HG02588 (cell line): ENCODE data around the gene GATAD2B.
"Not testable (repeated sequence)": the region's sequence is repeated elsewhere in the genome, so short reads cannot be mapped to it uniquely, and the experiment has no call there.

ENCODE experiments used
- ATAC-seq: cut with Tn5 transposase; IDR thresholded peaks from one replicate; pipeline ENCODE4 v1.9.1; 2021; ENCODE audit warnings: mild to moderate bottlenecking, moderate library complexity; ENCODE audit not compliant: unreplicated experiment

The GATAD2B gene

DNA sequence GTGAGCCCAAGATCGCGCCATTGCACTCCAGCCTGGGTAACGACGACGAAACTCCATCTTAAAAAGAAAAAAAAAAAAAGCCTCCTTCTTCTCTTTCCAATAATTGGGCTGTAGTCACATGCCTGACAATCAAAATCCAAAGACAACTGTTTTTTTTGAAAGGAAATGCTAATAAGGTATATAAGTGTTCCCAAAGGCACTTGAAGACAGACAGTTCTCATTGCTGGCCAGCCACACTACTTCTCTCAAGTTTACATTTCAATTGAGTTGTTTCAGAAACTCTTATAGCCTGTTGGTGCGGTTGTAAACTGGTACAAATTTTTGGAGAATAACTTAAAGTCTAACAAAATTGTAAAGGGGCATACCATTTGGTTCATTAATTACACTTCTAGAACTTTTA is 23.3 kb downstream of the GATAD2B start:
- ATAC-seq: no peak

DNA sequence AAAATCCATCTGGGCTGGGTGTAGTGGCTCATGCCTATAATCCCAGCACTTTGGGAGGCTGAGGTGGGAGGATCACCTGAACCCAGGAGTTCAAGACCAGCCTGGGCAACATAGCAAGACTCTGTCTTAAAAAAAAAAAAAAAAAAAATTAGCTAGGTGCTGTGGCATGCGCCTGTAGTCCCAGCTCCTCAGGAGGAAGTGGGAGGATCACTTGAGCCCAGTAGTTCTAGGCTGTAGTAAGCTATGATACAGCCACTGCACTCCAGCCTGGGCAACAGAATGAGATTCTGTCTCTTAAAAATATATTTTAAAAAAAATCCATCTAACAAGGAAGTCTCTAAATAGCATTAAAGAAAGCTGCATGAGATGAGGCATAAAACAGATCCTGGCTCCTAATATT is 26.9 kb downstream of the GATAD2B start:
- ATAC-seq: not testable (repeated sequence)

GRCh38 chr1:153891042-153891441 is 31.7 kb downstream of the GATAD2B start:
- ATAC-seq: not testable (repeated sequence)

DNA sequence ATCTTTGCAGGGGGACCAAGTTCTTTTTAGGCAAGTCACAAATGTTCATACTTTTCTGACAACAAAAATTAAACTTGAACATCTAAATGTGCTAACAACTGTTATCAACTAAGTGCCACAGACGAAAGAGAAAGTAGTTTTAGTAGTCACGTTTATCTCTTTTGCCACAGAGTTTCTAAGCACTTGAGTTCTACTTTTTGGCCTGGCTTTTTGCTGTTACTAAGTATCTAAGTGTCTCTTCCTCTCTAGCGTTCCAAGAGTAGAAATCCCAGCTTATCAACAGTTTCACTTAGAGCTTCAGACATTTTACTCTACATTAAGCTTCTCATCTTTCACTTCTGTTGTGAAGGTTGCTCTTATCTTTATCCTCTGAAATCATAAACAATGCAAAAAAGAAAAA is 34.2 kb downstream of the GATAD2B start:
- ATAC-seq: no peak

DNA sequence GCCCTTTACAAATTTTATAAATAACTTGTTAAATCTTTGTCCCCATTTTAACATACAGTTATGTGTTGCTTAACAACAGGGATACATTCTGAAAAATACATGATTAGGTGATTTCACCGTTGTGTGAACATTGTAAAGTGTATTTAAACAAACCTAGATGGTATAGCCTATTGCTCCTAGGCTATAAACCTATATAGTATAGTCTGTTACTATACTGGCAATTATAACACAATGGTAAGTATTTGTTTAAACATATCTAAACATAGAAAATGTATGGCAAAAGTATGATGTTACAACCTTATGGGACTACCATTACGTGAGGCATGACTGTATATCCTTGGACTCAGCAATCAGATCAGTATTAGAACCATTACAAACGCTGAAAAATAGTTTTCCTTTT is 36.6 kb downstream of the GATAD2B start:
- ATAC-seq: no peak

- ATAC-seq: no peak
Observed at GRCh38 chr1:153883223-153883622, 39.5 kb downstream of the GATAD2B start.

- no peak for ATAC-seq
Observed at GRCh38 chr1:153882296-153882912, 40.4 kb downstream of the GATAD2B start.

- no peak for ATAC-seq
Observed at GRCh38 chr1:153881751-153882150, 41.0 kb downstream of the GATAD2B start.

- no peak for ATAC-seq
Observed at GRCh38 chr1:153880962-153881361, 41.8 kb downstream of the GATAD2B start.

GRCh38 chr1:153880024-153880423 is 42.7 kb downstream of the GATAD2B start:
- ATAC-seq: no peak

GRCh38 chr1:153877112-153877511 is 45.7 kb downstream of the GATAD2B start:
- no peak for ATAC-seq

GRCh38 chr1:153872934-153873333 is 49.8 kb downstream of the GATAD2B start:
- no peak for ATAC-seq

- ATAC-seq: no peak
Observed at GRCh38 chr1:153872331-153872730, 50.4 kb downstream of the GATAD2B start.

DNA sequence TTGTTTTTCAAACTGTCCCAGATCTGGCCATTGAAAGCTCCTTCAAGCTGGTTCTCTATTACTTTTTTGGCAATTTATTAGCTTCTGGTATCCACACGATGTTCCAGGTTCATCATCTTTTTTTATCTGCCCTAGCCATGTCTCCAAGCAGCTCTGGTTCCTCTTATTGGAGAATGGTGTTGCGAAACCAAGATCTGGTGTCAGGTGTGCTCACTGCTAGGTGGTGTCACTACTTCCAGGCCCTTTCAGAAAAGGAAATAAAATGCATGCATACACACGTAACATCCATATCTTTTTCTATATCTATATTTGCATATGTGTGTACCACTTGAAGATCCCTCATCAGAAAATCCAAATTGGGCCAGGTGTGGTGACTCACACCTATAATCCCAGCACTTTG is 53.3 kb downstream of the GATAD2B start:
- no peak for ATAC-seq

DNA sequence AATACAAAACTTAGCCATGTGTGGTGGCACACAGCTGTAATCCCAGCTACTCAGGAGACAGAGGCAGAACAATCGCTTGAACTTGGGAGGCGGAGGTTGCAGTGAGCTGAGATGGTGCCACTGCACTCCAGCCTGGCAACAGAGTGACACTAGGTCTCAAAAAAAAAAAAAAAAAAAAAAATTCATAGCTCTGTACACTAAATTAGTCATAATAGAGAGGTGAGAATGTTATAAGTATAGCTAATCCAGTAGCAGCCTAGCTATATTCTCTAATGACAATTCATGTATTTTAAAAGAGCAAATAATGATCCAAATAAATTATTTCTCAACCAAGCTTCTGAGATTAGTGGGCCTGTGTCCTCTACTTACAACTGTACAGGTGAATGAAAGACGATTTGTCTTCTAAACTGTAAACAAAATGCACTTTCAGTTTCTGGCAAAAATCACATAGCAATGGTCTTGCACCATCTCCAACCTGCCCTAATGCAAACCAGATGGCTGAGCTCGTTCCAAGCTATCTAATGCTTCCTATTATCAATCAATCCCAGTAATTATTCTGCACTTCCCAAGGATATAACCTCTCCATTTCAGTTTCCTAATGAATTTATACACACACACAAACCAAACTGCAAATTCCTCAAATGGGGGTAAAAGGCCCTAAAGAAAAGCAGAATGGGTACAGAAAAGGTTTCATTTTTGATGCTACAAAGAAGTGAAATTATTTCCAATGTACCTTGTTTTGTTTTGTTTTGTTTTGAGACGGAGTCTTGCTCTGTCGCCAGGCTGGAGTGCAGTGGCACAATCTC is 56.5 kb downstream of the GATAD2B start:
- no peak for ATAC-seq

GRCh38 chr1:153860285-153860684 is 62.5 kb downstream of the GATAD2B start:
- no peak for ATAC-seq

- no peak for ATAC-seq
Observed at GRCh38 chr1:153857505-153857904, 65.3 kb downstream of the GATAD2B start.

DNA sequence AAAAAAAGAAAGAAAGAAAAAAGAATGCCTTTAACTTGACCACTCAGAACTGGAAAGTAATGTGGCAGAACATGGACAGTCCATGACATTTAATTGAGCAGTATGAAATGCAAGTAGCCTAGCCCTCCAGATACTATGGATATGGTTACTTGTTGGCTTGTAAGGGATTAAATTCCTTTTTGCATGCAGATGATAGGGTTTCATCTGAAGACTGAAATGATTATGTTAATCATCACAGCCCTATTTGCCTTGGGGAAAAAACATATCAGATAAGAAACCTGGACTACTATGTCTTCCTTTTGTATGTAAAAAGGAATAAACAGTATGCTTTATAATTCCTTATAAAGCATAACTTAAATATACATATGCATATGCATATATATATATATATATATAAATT is 66.0 kb downstream of the GATAD2B start:
- ATAC-seq: no peak

GRCh38 chr1:153852170-153852569 is 70.6 kb downstream of the GATAD2B start:
- ATAC-seq: no peak

DNA sequence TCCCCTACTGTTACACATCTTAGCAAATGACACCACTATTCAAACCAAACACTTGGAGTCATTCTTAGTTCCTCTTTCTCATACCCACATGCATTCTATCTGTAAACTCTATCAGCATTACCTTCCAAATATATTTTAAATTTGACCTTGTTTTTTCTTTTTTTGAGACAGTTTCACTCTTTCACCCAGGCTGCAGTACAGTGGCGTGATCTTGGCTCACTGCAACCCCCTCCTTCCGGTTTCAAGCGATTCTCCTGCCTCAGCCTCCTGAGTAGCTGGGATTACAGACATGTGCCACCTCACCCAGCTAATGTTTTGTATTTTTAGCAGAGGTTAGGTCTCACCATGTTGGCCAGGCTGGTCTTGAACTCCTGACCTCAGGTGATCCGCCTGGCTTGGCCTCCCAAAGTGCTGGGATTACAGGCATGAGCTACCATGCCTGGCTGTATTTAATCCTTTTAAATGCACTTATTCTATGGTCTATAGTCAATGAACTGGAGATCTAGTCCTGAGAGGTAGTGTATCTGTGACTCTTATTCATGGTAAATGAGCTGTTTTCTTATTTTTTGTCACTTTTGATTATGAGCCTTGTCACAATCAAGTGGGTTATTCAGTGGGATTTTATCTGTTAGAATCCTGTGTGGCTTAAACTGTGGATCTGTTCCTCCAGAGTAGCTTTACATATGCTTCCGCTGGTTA is 73.1 kb downstream of the GATAD2B start:
- ATAC-seq: peak; percentile 72

- no peak for ATAC-seq
Observed at GRCh38 chr1:153848805-153849204, 74.0 kb downstream of the GATAD2B start.

DNA sequence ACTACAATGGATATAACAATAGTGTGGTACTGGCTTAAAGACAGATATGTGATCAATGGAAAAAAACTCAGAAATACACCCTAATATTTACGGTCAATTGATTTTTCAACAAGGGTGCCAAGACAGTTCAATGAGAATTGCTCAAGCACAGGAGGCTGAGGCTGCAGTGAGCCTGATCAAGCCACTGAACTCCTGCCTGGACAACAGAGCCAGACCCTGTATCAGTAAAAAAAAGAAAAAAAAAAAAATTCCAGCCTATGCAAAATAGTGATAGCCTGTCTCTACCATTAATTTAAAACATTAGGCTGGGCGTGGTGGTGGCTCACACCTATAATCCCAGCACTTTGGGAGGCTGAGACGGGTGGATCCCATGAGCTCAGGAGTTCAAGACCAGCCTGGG is 77.6 kb downstream of the GATAD2B start:
- ATAC-seq: no peak
